Keratinocyte (primary cell): Measurements from ENCODE around the gene SYNM. TPM values are rescaled to one million over a fixed set of nuclear protein-coding genes. Genes with fewer than 3 reads are reported as not detected.

Source experiments
- DNase-seq: peaks from one replicate; pipeline ENCODE4 v3.0.0-alpha.2; 2011; ENCODE audit warnings: low read depth, missing footprints, low spot score
- FAIRE-seq: peaks from 2 replicates; lab custom pipeline; 2011; peaks lifted over from hg19 to GRCh38; lab: Jason Lieb, UNC
- H2AFZ ChIP-seq: 2 replicates; pipeline ENCODE4 v1.6.0; 2012; ENCODE audit warnings: low read length, control low read depth, inconsistent platforms; ENCODE audit not compliant: control insufficient read depth
- H3K27ac ChIP-seq: 2 replicates; pipeline ENCODE4 v1.5.1; 2011; ENCODE audit warnings: low read length; ENCODE audit not compliant: control insufficient read depth, insufficient read depth
- H3K27me3 ChIP-seq: 3 replicates; pipeline ENCODE4 v1.6.0; 2011; ENCODE audit warnings: low read length; ENCODE audit not compliant: control insufficient read depth, insufficient read depth; ENCODE audit errors: extremely low read depth
- H3K36me3 ChIP-seq, 2 experiments: 2 replicates in 1 of 2; 3 replicates in 1 of 2; pipeline ENCODE4 v1.5.1; 2011; ENCODE audit warnings: low read length in 2 of 2, mild to moderate bottlenecking in 1 of 2; ENCODE audit not compliant: control insufficient read depth in 2 of 2, insufficient read depth in 2 of 2; ENCODE audit errors: extremely low read depth in 1 of 2
- H3K4me1 ChIP-seq: 3 replicates; pipeline ENCODE4 v1.5.1; 2011; ENCODE audit warnings: low read length; ENCODE audit not compliant: control insufficient read depth, insufficient read depth; ENCODE audit errors: extremely low read depth
- H3K4me2 ChIP-seq: 3 replicates; pipeline ENCODE4 v1.6.0; 2011; ENCODE audit warnings: low read depth, low read length; ENCODE audit not compliant: control insufficient read depth, insufficient read depth; ENCODE audit errors: extremely low read depth
- H3K4me3 ChIP-seq, 3 experiments: fragments of 200-600 bp in 1 of 3; sonication (generic) in 1 of 3; 2 replicates in 2 of 3; 3 replicates in 1 of 3; pipeline ENCODE4 v1.5.1; 2011 to 2016; ENCODE audit warnings: low read length in 3 of 3, mild to moderate bottlenecking in 3 of 3, control low read depth in 2 of 3, inconsistent platforms in 1 of 3, low read depth in 1 of 3, mixed read lengths in 1 of 3, mixed run types in 1 of 3, moderate library complexity in 1 of 3; ENCODE audit not compliant: control insufficient read depth in 2 of 3, insufficient read depth in 2 of 3; ENCODE audit errors: extremely low read depth in 1 of 3
- H3K79me2 ChIP-seq: 2 replicates; pipeline ENCODE4 v1.6.0; 2012; ENCODE audit warnings: low read length; ENCODE audit not compliant: control insufficient read depth, insufficient read depth
- H3K9ac ChIP-seq: 3 replicates; pipeline ENCODE4 v1.6.0; 2011; ENCODE audit warnings: low read length; ENCODE audit not compliant: control insufficient read depth, insufficient read depth; ENCODE audit errors: extremely low read depth
- H3K9me1 ChIP-seq: 3 replicates; pipeline ENCODE4 v1.6.0; 2011; ENCODE audit warnings: low read length; ENCODE audit not compliant: control insufficient read depth, insufficient read depth; ENCODE audit errors: extremely low read depth
- H3K9me3 ChIP-seq: 2 replicates; pipeline ENCODE4 v1.5.1; 2012; ENCODE audit warnings: low read depth, low read length; ENCODE audit not compliant: control insufficient read depth
- H4K20me1 ChIP-seq: 3 replicates; pipeline ENCODE4 v1.6.0; 2011; ENCODE audit warnings: low read length; ENCODE audit not compliant: control insufficient read depth, insufficient read depth; ENCODE audit errors: extremely low read depth
- CTCF ChIP-seq, 3 experiments: IDR thresholded peaks in 1 of 3; conservative IDR thresholded peaks in 1 of 3; optimal IDR thresholded peaks in 1 of 3; 2 replicates in 2 of 3; 3 replicates in 1 of 3; pipeline versions ENCODE3 to v1.5.1; 2011; ENCODE audit warnings: low read length in 3 of 3, mild to moderate bottlenecking in 3 of 3, moderate library complexity in 2 of 3, control low read depth in 1 of 3, inconsistent platforms in 1 of 3; ENCODE audit not compliant: insufficient read depth in 2 of 3; ENCODE audit errors: extremely low read depth in 1 of 3
- EZH2 ChIP-seq: IDR thresholded peaks from one replicate; pipeline ENCODE4 v1.6.1; 2012; ENCODE audit warnings: inconsistent platforms, mild to moderate bottlenecking, low read length, moderate library complexity
- dilution Hi-C: fragments of 300-500 bp; cut with MboI; formaldehyde crosslinking; loops from one replicate; pipeline ENCODE4 v1.7.0; 2020; ENCODE audit warnings: low sequenced_read_pairs; ENCODE audit not compliant: extremely low pct_ligation_motif_present
- polyA plus RNA-seq, 5 experiments: library from polyadenylated mRNA; depleted of rRNA in 3 of 5; stranded (reverse) in 3 of 5; stranded (forward) in 1 of 5; unstranded in 1 of 5; fragments of >200 nt; gene quantifications; 1 replicate in 1 of 5; 2 replicates in 3 of 5; 3 replicates in 1 of 5; pipeline versions ENCODE4 v1.2.1 to v1.2.3, GENCODE V29; 2011 to 2012; ENCODE audit warnings: missing spikeins in 2 of 5, low read depth in 1 of 5, low replicate concordance in 1 of 5

The SYNM gene
- polyA plus RNA-seq, 1 donor (not counting 4 experiments of a cell fraction or from before 2014, with no cell fraction given) = 0.09 TPM

- no peak for TF ChIP-seq EZH2
- TF ChIP-seq CTCF (optimal IDR thresholded peaks at IDR 0.05 in 1 of 3, IDR thresholded peaks at IDR 0.05 in 1 of 3, conservative IDR thresholded peaks at IDR 0.05 in 1 of 3; ENCODE audit: extremely low read depth in 1 of 3, insufficient read depth in 2 of 3, low read length in 3 of 3) = no peak
- H3K4me1 ChIP-seq = peaks cover 17% of the 10 kb centered on the region
- dilution Hi-C loops = no loop called here
- no peaks in the 10 kb centered on the region for H3K79me2 ChIP-seq
- no peak overlapping the region for H3K4me3 ChIP-seq
- H3K4me2 ChIP-seq = no peak overlapping the region
- H3K9me1 ChIP-seq = no peaks in the 10 kb centered on the region
- no peak overlapping the region for H3K27ac ChIP-seq
- H3K36me3 ChIP-seq = no peaks in the 10 kb centered on the region
- DNase-seq (no peak), FAIRE-seq (no peak)
- no peaks in the 10 kb centered on the region for H4K20me1 ChIP-seq
- H2AFZ ChIP-seq = no peak overlapping the region
- H3K9me3 ChIP-seq = no peaks in the 10 kb centered on the region
- H3K9ac ChIP-seq = no peak overlapping the region
- H3K27me3 ChIP-seq = no peaks in the 10 kb centered on the region
Observed at GRCh38 chr15:99126131-99126588, 21.3 kb downstream of the SYNM start.

GRCh38 chr15:99126930-99127329 lies 22.1 kb downstream of the SYNM start:
- Histone ChIP-seq H3K9me1 (no peaks in the 10 kb centered on the region), H3K36me3 (no peaks in the 10 kb centered on the region), H3K4me2 (no peak overlapping the region), H3K27ac (no peak overlapping the region), H4K20me1 (no peaks in the 10 kb centered on the region), H3K4me3 (no peak overlapping the region), H3K79me2 (no peaks in the 10 kb centered on the region), H3K9ac (no peak overlapping the region), H3K4me1 (peaks cover 17% of the 10 kb centered on the region), H2AFZ (no peak overlapping the region), H3K9me3 (no peaks in the 10 kb centered on the region), H3K27me3 (no peaks in the 10 kb centered on the region)
- DNase-seq (no peak), FAIRE-seq (no peak)
- dilution Hi-C loops = no loop called here
- TF ChIP-seq EZH2 (no peak), CTCF (optimal IDR thresholded peaks at IDR 0.05 in 1 of 3, IDR thresholded peaks at IDR 0.05 in 1 of 3, conservative IDR thresholded peaks at IDR 0.05 in 1 of 3; ENCODE audit: extremely low read depth in 1 of 3, insufficient read depth in 2 of 3, low read length in 3 of 3) (no peak)
